Smooth muscle cell of the brain vasculature (primary cell): Measurements from ENCODE around the gene CT45A3.
"Not testable (repeated sequence)": the region's sequence is repeated elsewhere in the genome, so short reads cannot be mapped to it uniquely, and the experiment has no call there.

Experiments
- DNase-seq: peaks from one replicate; pipeline ENCODE4 v3.0.0-alpha.2; 2012; ENCODE audit warnings: low read depth, low spot score

The CT45A3 gene

GRCh38 chrX:135768091-135768490 is at the start of gene CT45A3:
Gene CT45A3 (minus strand): TSS chrX:135768191. CDS start chrX:135764444, 3,747 bp downstream.
- DNase-seq, result not testable (repeated sequence)

- not testable (repeated sequence) for DNase-seq
Measured at GRCh38 chrX:135802687-135803086, 34.7 kb upstream of the CT45A3 start, which contains the start of gene CT45A6. Gene CT45A6 (minus strand): TSS chrX:135802787. CDS start chrX:135798993, 3,794 bp downstream.

GRCh38 chrX:135785403-135785802 is 17.4 kb upstream of the CT45A3 start, which contains the start of gene CT45A5:
Gene CT45A5 (minus strand): TSS chrX:135785503. CDS start chrX:135781729, 3,774 bp downstream.
- not testable (repeated sequence) for DNase-seq

GRCh38 chrX:135744739-135745138 is 23.3 kb downstream of the CT45A3 start:
- DNase-seq, result not testable (repeated sequence)

- no peak for DNase-seq
Measured at GRCh38 chrX:135741192-135741715, 26.7 kb downstream of the CT45A3 start.

- no peak for DNase-seq
Measured at GRCh38 chrX:135740681-135741149, 27.3 kb downstream of the CT45A3 start.

- DNase-seq, result no peak
Measured at GRCh38 chrX:135737366-135738071, 30.5 kb downstream of the CT45A3 start.

- DNase-seq, result not testable (repeated sequence)
Measured at GRCh38 chrX:135734666-135735065, 33.3 kb downstream of the CT45A3 start.

GRCh38 chrX:135713795-135714194 is 54.2 kb downstream of the CT45A3 start:
- DNase-seq, result no peak

GRCh38 chrX:135713183-135713689 is 54.8 kb downstream of the CT45A3 start, which contains the start of gene CT45A1:
Gene CT45A1 (plus strand): TSS chrX:135713639. CDS start chrX:135718941, 5,302 bp downstream.
- not testable (repeated sequence) for DNase-seq
